Nucleus accumbens (tissue), 56 donors: ENCODE results near the gene SLC35F5.
"Not testable (repeated sequence)": the region's sequence is repeated elsewhere in the genome, so short reads cannot be mapped to it uniquely, and the experiment has no call there.

Experiments
- DNase-seq, 56 donors: peaks; one replicate each; lab custom pipeline; 2025; lab: John Stamatoyannopoulos, UW

Gene SLC35F5

GRCh38 chr2:113756355-113757137 lies at the start of gene SLC35F5:
Gene SLC35F5 (minus strand): TSS chr2:113756642. CDS start chr2:113756409, 233 bp downstream.
- peak; percentile 23 to 96 (median 86) for DNase-seq

- DNase-seq: no peak
Measured at GRCh38 chr2:113799375-113799774, 42.9 kb upstream of the SLC35F5 start.

- no peak for DNase-seq
Measured at GRCh38 chr2:113797237-113797636, 40.8 kb upstream of the SLC35F5 start.

GRCh38 chr2:113796592-113797175 lies 40.2 kb upstream of the SLC35F5 start:
- no peak for DNase-seq

GRCh38 chr2:113795405-113795920 lies 39.0 kb upstream of the SLC35F5 start:
- no peak for DNase-seq

GRCh38 chr2:113791697-113792590 lies 35.5 kb upstream of the SLC35F5 start:
- no peak for DNase-seq

- DNase-seq: no peak
Measured at GRCh38 chr2:113784823-113785744, 28.6 kb upstream of the SLC35F5 start.

GRCh38 chr2:113780472-113780871 lies 24.0 kb upstream of the SLC35F5 start:
- DNase-seq: no peak

GRCh38 chr2:113777371-113777770 lies 20.9 kb upstream of the SLC35F5 start:
- DNase-seq: no peak

- no peak for DNase-seq
Measured at GRCh38 chr2:113776949-113777348, 20.5 kb upstream of the SLC35F5 start.

- DNase-seq: not testable (repeated sequence)
Measured at GRCh38 chr2:113774616-113775015, 18.2 kb upstream of the SLC35F5 start.

GRCh38 chr2:113770929-113771328 lies 14.5 kb upstream of the SLC35F5 start:
- DNase-seq: no peak

GRCh38 chr2:113769555-113769954 lies 13.1 kb upstream of the SLC35F5 start:
- no peak for DNase-seq

- no peak for DNase-seq
Measured at GRCh38 chr2:113768770-113769169, 12.3 kb upstream of the SLC35F5 start.

GRCh38 chr2:113767811-113768460 lies 11.5 kb upstream of the SLC35F5 start:
- DNase-seq: no peak

- peak in 1 of 56 donors; percentile 0 for DNase-seq
Measured at GRCh38 chr2:113765276-113765675, 8.8 kb upstream of the SLC35F5 start.

- no peak for DNase-seq
Measured at GRCh38 chr2:113762377-113763118, 6.1 kb upstream of the SLC35F5 start.

- no peak for DNase-seq
Measured at GRCh38 chr2:113760400-113760799, 4.0 kb upstream of the SLC35F5 start.
